ENCODE results near the gene ST6GALNAC5.

Gene ST6GALNAC5

DNA sequence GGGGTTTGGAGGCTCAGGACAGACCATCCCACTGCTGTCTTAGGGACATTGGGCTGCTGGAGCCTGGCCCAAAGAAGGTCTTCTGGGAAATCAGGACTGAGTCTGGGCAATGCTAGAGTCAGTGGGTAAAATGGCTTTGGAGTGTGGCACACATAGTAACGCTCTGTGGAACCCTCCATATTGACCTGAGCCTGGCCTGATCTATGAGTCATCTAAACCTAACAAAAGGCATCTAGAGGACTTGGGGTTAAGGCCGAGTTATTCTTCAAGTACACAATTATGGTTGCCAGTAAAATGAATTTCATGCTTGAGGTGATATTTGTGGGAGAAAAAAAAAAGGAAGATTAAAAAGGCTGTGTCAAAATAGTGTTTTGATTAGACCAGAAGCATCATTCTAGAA lies 77.7 kb downstream of the ST6GALNAC5 start:
- H3K4me3 ChIP-seq (ENCODE audit: low read depth, low read length) = no peak overlapping the region
- TF ChIP-seq, protein P1, sequence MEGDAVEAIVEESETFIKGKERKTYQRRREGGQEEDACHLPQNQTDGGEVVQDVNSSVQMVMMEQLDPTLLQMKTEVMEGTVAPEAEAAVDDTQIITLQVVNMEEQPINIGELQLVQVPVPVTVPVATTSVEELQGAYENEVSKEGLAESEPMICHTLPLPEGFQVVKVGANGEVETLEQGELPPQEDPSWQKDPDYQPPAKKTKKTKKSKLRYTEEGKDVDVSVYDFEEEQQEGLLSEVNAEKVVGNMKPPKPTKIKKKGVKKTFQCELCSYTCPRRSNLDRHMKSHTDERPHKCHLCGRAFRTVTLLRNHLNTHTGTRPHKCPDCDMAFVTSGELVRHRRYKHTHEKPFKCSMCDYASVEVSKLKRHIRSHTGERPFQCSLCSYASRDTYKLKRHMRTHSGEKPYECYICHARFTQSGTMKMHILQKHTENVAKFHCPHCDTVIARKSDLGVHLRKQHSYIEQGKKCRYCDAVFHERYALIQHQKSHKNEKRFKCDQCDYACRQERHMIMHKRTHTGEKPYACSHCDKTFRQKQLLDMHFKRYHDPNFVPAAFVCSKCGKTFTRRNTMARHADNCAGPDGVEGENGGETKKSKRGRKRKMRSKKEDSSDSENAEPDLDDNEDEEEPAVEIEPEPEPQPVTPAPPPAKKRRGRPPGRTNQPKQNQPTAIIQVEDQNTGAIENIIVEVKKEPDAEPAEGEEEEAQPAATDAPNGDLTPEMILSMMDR (conservative IDR thresholded peaks at IDR 0.05; ENCODE audit: low read depth, low read length) = no peak
- DNase-seq (ENCODE audit: low read depth) = peak; percentile 19

DNA sequence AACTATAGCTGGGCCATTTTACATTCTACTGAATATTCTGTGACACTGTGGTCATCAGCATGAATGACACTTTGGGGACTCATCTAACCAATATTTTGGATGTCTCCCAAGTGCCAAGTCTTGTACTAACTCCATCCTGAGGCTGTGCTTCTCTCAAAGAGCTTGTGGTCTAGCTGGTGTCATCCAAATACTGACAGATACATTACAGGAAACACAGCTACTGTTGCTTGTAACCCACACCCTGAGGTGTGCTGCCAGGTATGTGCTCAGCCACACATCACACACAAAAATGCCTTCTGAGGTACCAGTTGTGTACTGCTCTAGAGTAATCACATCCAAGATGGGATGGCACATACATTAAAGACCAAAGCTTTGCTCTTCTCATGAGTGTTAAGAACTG lies 81.6 kb downstream of the ST6GALNAC5 start:
- DNase-seq (ENCODE audit: low read depth) = no peak
- TF ChIP-seq, protein P1 (conservative IDR thresholded peaks at IDR 0.05; ENCODE audit: low read depth, low read length) = no peak
- no peak overlapping the region for H3K4me3 ChIP-seq (ENCODE audit: low read depth, low read length)

DNA sequence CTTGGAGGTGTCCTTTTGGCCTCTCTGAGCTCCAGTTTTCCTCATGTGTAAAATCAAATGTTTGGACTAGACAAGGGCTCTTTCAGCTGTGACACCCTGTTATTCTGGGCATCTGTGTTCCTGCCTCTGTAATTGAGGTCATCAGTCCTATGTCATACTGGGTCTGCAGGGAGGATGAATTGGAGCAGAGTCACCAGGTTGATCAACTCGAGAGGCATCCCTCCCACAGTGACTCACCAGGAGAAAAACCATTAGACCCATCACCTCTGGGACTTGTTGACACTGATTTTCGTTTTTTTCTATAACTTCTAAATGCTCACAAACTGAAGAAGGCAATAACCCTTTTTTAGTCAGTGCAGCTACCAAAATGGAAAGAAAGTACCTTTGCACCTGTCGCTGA lies 82.2 kb downstream of the ST6GALNAC5 start:
- TF ChIP-seq, protein P1 (conservative IDR thresholded peaks at IDR 0.05; ENCODE audit: low read depth, low read length) = no peak
- no peak overlapping the region for H3K4me3 ChIP-seq (ENCODE audit: low read depth, low read length)
- no peak for DNase-seq (ENCODE audit: low read depth)

DNA sequence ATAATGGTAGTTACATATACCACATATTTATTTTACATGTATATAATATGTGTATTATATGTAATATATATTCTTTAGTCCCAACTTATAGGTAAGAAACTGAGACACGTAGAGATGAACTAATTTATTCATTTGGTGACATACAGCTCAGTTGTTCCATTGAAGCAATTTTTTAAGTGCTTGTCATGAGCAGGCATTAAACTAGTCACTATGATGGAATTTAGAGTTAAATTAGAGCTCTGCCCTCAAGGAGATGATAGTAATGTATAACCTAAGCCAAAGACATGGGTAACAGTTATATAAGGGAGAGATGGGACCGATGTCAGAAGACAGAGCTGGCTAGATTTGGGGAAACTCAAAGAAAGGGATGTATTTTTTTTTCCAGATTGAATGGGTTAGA lies 83.0 kb downstream of the ST6GALNAC5 start:
- TF ChIP-seq, protein P1 (conservative IDR thresholded peaks at IDR 0.05; ENCODE audit: low read depth, low read length) = no peak
- no peak overlapping the region for H3K4me3 ChIP-seq (ENCODE audit: low read depth, low read length)
- DNase-seq (ENCODE audit: low read depth) = no peak

DNA sequence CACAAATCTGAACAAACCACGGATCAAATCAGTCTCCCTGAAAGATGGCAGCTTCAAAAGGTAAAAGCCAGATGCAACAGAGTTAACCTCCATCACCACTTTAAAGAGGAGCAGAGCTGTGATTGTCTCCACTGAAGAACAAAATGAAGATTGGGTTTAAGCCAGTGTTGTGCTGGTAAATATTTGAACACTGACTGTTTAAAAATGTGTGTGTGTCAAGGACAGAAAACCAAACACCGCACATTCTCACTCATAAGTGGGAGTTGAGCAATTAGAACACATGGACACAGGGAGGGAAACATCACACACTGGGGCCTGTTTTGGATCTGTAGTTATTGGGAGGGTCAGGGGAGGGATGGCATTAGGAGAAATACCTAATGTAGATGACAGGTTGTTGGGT lies 83.9 kb downstream of the ST6GALNAC5 start:
- TF ChIP-seq, protein P1 (conservative IDR thresholded peaks at IDR 0.05; ENCODE audit: low read depth, low read length) = no peak
- no peak overlapping the region for H3K4me3 ChIP-seq (ENCODE audit: low read depth, low read length)
- DNase-seq (ENCODE audit: low read depth) = peak; percentile 50

DNA sequence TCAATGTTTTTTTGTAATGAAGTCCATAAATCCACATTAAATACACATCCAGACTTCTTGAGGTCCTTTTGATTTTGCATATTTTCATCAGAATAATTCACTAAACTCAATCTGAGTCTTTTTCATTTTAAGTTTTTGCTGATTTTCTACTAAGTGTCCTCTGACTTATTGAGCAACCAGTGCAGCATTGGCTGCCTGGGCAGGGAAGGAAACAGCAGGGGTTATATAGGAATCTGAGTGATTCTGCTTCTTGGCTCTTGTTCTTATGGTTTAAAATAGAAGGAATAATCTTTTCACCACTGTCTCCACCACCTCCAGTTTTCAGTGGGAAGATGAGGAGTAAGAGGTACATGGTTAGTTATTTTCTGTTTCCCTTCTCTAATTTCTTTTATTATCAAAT lies 88.4 kb downstream of the ST6GALNAC5 start:
- DNase-seq (ENCODE audit: low read depth) = peak; percentile 86
- TF ChIP-seq, protein P1 (conservative IDR thresholded peaks at IDR 0.05; ENCODE audit: low read depth, low read length) = no peak
- no peak overlapping the region for H3K4me3 ChIP-seq (ENCODE audit: low read depth, low read length)

DNA sequence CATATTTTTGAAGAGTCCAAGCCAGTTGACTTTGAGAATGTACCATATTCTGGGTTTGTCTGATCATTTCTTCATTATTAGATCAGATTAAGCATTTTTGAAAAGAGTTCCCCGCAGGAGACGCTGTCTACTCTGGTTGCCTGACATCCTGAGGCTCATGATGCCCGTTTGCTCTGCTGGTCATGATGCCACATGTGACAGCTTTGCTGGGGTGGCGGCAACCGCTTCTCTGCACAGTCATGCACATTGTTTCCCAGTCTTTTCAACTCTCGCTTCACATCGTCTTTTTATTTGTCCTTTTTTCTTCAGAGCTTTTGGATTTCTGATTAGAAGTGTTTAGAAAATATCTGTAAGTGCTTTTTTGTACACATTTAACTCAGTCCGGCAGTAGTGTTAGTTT lies 90.7 kb downstream of the ST6GALNAC5 start:
- DNase-seq (ENCODE audit: low read depth) = no peak
- no peak overlapping the region for H3K4me3 ChIP-seq (ENCODE audit: low read depth, low read length)
- TF ChIP-seq, protein P1 (conservative IDR thresholded peaks at IDR 0.05; ENCODE audit: low read depth, low read length) = no peak
